ENCODE data around the gene ZNF804B.

ZNF804B gene

GRCh38 chr7:88789480-88790064, 30.1 kb downstream of the ZNF804B start:
- no peak overlapping the region for H3K4me3 ChIP-seq (ENCODE audit: low read length)
- DNase-seq (ENCODE audit: low read depth), result no peak
- TF ChIP-seq CTCF (conservative IDR thresholded peaks at IDR 0.05; ENCODE audit: low read depth, low read length), result peak; percentile 50

- no peak for DNase-seq (ENCODE audit: low read depth)
- no peak for TF ChIP-seq CTCF (conservative IDR thresholded peaks at IDR 0.05; ENCODE audit: low read depth, low read length)
- no peak overlapping the region for H3K4me3 ChIP-seq (ENCODE audit: low read length)
Observed at GRCh38 chr7:88791891-88792290, 32.4 kb downstream of the ZNF804B start.

GRCh38 chr7:88792361-88792760, 32.9 kb downstream of the ZNF804B start:
- DNase-seq (ENCODE audit: low read depth), result no peak
- H3K4me3 ChIP-seq (ENCODE audit: low read length), result no peak overlapping the region
- TF ChIP-seq CTCF (conservative IDR thresholded peaks at IDR 0.05; ENCODE audit: low read depth, low read length), result no peak

GRCh38 chr7:88795553-88795952, 36.1 kb downstream of the ZNF804B start, which contains the start of gene TEX47:
TSS of gene TEX47 (minus strand) at chr7:88795737. CDS start at chr7:88794942, 795 bp downstream.
- TF ChIP-seq CTCF (conservative IDR thresholded peaks at IDR 0.05; ENCODE audit: low read depth, low read length), result no peak
- DNase-seq (ENCODE audit: low read depth), result no peak
- H3K4me3 ChIP-seq (ENCODE audit: low read length), result no peak within 1 kb of the TSS

GRCh38 chr7:88801046-88801445, 41.5 kb downstream of the ZNF804B start:
- H3K4me3 ChIP-seq (ENCODE audit: low read length), result no peak overlapping the region
- DNase-seq (ENCODE audit: low read depth), result no peak
- no peak for TF ChIP-seq CTCF (conservative IDR thresholded peaks at IDR 0.05; ENCODE audit: low read depth, low read length)

GRCh38 chr7:88806280-88807037, 47.0 kb downstream of the ZNF804B start:
- H3K4me3 ChIP-seq (ENCODE audit: low read length), result no peak overlapping the region
- DNase-seq (ENCODE audit: low read depth), result no peak
- no peak for TF ChIP-seq CTCF (conservative IDR thresholded peaks at IDR 0.05; ENCODE audit: low read depth, low read length)

GRCh38 chr7:88818552-88818951, 59.1 kb downstream of the ZNF804B start:
- DNase-seq (ENCODE audit: low read depth), result no peak
- TF ChIP-seq CTCF (conservative IDR thresholded peaks at IDR 0.05; ENCODE audit: low read depth, low read length), result no peak
- H3K4me3 ChIP-seq (ENCODE audit: low read length), result no peak overlapping the region
